B cell (primary cell): ENCODE results near the gene VAV2. TPM values are rescaled to one million over a fixed set of nuclear protein-coding genes. Genes with fewer than 3 reads are reported as not detected.

Experiments
- ATAC-seq: fragments of 200-7000 bp; cut with Tn5 transposase; one replicate; pipeline ENCODE4 v1.10.0; 2021; ENCODE audit warnings: low read depth, mild to moderate bottlenecking, moderate number of reproducible peaks, moderate library complexity
- CTCF ChIA-PET: fragments of 350-600 bp; sonication (Branson Sonifier 250); formaldehyde crosslinking; loops from one replicate; lab custom pipeline; 2021; ENCODE audit warnings: antibody characterized with exemption, inconsistent platforms; lab: Charles Lee
- POLR2A ChIA-PET: fragments of 350-600 bp; sonication (Branson Sonifier 250); formaldehyde crosslinking; loops from one replicate; lab custom pipeline; 2021; ENCODE audit warnings: antibody characterized with exemption; lab: Charles Lee
- DNase-seq: peaks from one replicate; pipeline ENCODE4 v3.0.0; 2013
- H2AFZ ChIP-seq: 2 replicates; pipeline ENCODE4 v1.6.1; 2012; ENCODE audit warnings: mild to moderate bottlenecking, low read depth, low read length; ENCODE audit not compliant: insufficient read depth, poor library complexity, severe bottlenecking
- H3K27ac ChIP-seq, 2 donors: 1 replicate in 1 of 2; 2 replicates in 1 of 2; pipeline ENCODE4 v1.5.1; 2012 to 2013; ENCODE audit warnings: low read length in 2 of 2, mild to moderate bottlenecking in 2 of 2, moderate library complexity in 1 of 2
- H3K27me3 ChIP-seq, 4 experiments: fragments of 200-600 bp in 1 of 4; sonication (generic) in 1 of 4; replicated peaks in 1 of 4; 1 replicate in 2 of 4; 2 replicates in 2 of 4; pipeline versions ENCODE4 v1.6.1 to v1.7.0; 2013 to 2016; ENCODE audit warnings: low read length in 3 of 4, mild to moderate bottlenecking in 2 of 4, mixed read lengths in 1 of 4, moderate library complexity in 1 of 4; ENCODE audit not compliant: insufficient read depth in 4 of 4, control insufficient read depth in 3 of 4; ENCODE audit errors: control extremely low read depth in 1 of 4
- H3K36me3 ChIP-seq, 2 experiments: replicated peaks in 1 of 2; 1 replicate in 1 of 2; 2 replicates in 1 of 2; pipeline versions ENCODE4 v1.6.1 to v1.7.1; 2013; ENCODE audit warnings: low read length in 1 of 2; ENCODE audit not compliant: insufficient read depth in 2 of 2, control insufficient read depth in 1 of 2; ENCODE audit errors: control extremely low read depth in 1 of 2, extremely low read depth in 1 of 2
- H3K4me1 ChIP-seq, 2 donors: fragments of 200-600 bp in 1 of 2; sonication (generic) in 1 of 2; 1 replicate in 1 of 2; 2 replicates in 1 of 2; pipeline versions ENCODE4 v1.5.1 to v1.6.1; 2013 to 2017; ENCODE audit warnings: low read length in 2 of 2; ENCODE audit not compliant: control insufficient read depth in 2 of 2, insufficient read depth in 2 of 2
- H3K4me2 ChIP-seq: replicated peaks from 2 replicates; pipeline ENCODE3; 2012; ENCODE audit warnings: mild to moderate bottlenecking, low read depth, low read length; ENCODE audit not compliant: poor library complexity, severe bottlenecking
- H3K4me3 ChIP-seq, 5 experiments: fragments of 200-600 bp in 1 of 5; sonication (generic) in 1 of 5; 1 replicate in 3 of 5; 2 replicates in 2 of 5; pipeline versions ENCODE4 v1.5.1 to v1.7.0; 2011 to 2016; ENCODE audit warnings: low read length in 4 of 5, mild to moderate bottlenecking in 4 of 5, low read depth in 2 of 5, control low read depth in 1 of 5, moderate library complexity in 1 of 5; ENCODE audit not compliant: insufficient read depth in 1 of 5; ENCODE audit errors: control extremely low read depth in 1 of 5, extremely low read depth in 1 of 5
- H3K79me2 ChIP-seq: fragments of 200-600 bp; sonication (generic); one replicate; pipeline ENCODE4 v1.6.0; 2016; ENCODE audit warnings: low read length; ENCODE audit not compliant: control insufficient read depth, insufficient read depth
- H3K9ac ChIP-seq: fragments of 200-600 bp; sonication (generic); 2 replicates; pipeline ENCODE4 v1.6.1; 2017; ENCODE audit warnings: mild to moderate bottlenecking, low read length, moderate library complexity
- H3K9me3 ChIP-seq, 3 donors: one replicate each; pipeline versions ENCODE4 v1.6.1 to v1.7.1; 2013; ENCODE audit warnings: low read length in 2 of 3; ENCODE audit not compliant: control insufficient read depth in 2 of 3, insufficient read depth in 1 of 3; ENCODE audit errors: control extremely low read depth in 1 of 3
- H4K20me1 ChIP-seq: 2 replicates; pipeline ENCODE4 v1.6.0; 2012; ENCODE audit warnings: mild to moderate bottlenecking, low read length; ENCODE audit not compliant: insufficient read depth, control insufficient read depth, poor library complexity, severe bottlenecking
- H3K27ac Mint-ChIP-seq: one replicate; pipeline ENCODE4 v1.8.0; 2021; ENCODE audit warnings: mixed read lengths
- H3K27me3 Mint-ChIP-seq: one replicate; pipeline ENCODE4 v1.8.0; 2021; ENCODE audit warnings: mixed read lengths
- H3K4me1 Mint-ChIP-seq: one replicate; pipeline ENCODE4 v1.8.0; 2021; ENCODE audit warnings: mixed read lengths
- H3K4me3 Mint-ChIP-seq: one replicate; pipeline ENCODE4 v1.8.0; 2021; ENCODE audit warnings: mixed read lengths
- H3K9me3 Mint-ChIP-seq: one replicate; pipeline ENCODE4 v1.8.0; 2022; ENCODE audit warnings: mixed read lengths; ENCODE audit not compliant: insufficient read depth
- CTCF ChIP-seq: fragments of 200-600 bp; IDR thresholded peaks from one replicate; pipeline ENCODE4 v1.8.0; 2022; ENCODE audit warnings: antibody characterized with exemption, mild to moderate bottlenecking
- EZH2 ChIP-seq: IDR thresholded peaks from 2 replicates; pipeline ENCODE4 v1.6.1; 2012; ENCODE audit warnings: borderline replicate concordance, low read depth, mild to moderate bottlenecking, moderate library complexity, low read length; ENCODE audit not compliant: insufficient read depth, poor library complexity, severe bottlenecking
- WGBS: methylation state at CpG from one replicate; pipeline ENCODE4 v1.1.5; 2013; ENCODE audit warnings: missing lambda C conversion rate; ENCODE audit not compliant: insufficient coverage; 5-methylcytosine and 5-hydroxymethylcytosine counted together
- intact Hi-C: fragments of 100-400 bp; cut with micrococcal nuclease; formaldehyde crosslinking; loops from one replicate; pipeline ENCODE4 v1.10.0; 2022
- polyA plus RNA-seq: library from polyadenylated mRNA; depleted of rRNA; stranded (reverse); fragments of >200 nt; gene quantifications from 2 replicates; pipeline ENCODE4 v1.2.3, GENCODE V29; 2012
- total RNA-seq, 2 donors: library from RNA; stranded (reverse); fragments of 120-200 nt in 1 of 2; gene quantifications; 1 replicate in 1 of 2; 2 replicates in 1 of 2; pipeline versions ENCODE4 v1.2.3 to v1.2.4, GENCODE V29; 2013 to 2022

VAV2 gene
- total and polyA plus RNA-seq, 2 donors (not counting 1 experiment from before 2014, with no cell fraction given) = 34.4 to 128 TPM

GRCh38 chr9:133880136-133880535, 112.0 kb downstream of the VAV2 start:
- Histone ChIP-seq H3K36me3 (peaks cover 0 to 9% of the 10 kb centered on the region in 2 experiments), H2AFZ (no peak overlapping the region), H3K4me1 (no peaks in the 10 kb centered on the region), H3K4me3 (no peak overlapping the region), H3K4me2 (no peak overlapping the region), H3K27ac (no peak overlapping the region), H4K20me1 (peaks cover 100% of the 10 kb centered on the region), H3K9me3 (no peaks in the 10 kb centered on the region), H3K79me2 (peaks cover 100% of the 10 kb centered on the region), H3K9ac (no peak overlapping the region), H3K27me3 (no peaks in the 10 kb centered on the region)
- intact Hi-C loops = no loop called here
- 37% methylated on average over 7 of the region's 7 CpGs for WGBS
- peaks cover 44% of the 10 kb centered on the region for H3K4me1 Mint-ChIP-seq
- ATAC-seq (no peak), DNase-seq (no peak)
- ChIA-PET POLR2A (no interaction called here), CTCF (no interaction called here)
- H3K9me3 Mint-ChIP-seq = no peaks in the 10 kb centered on the region
- H3K4me3 Mint-ChIP-seq = no peak overlapping the region
- TF ChIP-seq CTCF (no peak), EZH2 (no peak)
- H3K27me3 Mint-ChIP-seq = no peaks in the 10 kb centered on the region
- no peak overlapping the region for H3K27ac Mint-ChIP-seq

GRCh38 chr9:133879615-133880014, 112.5 kb downstream of the VAV2 start:
- Histone ChIP-seq H4K20me1 (peaks cover 100% of the 10 kb centered on the region), H3K9ac (no peak overlapping the region), H3K9me3 (no peaks in the 10 kb centered on the region), H3K4me1 (no peaks in the 10 kb centered on the region), H3K4me3 (no peak overlapping the region), H3K79me2 (peaks cover 100% of the 10 kb centered on the region), H2AFZ (no peak overlapping the region), H3K27me3 (no peaks in the 10 kb centered on the region), H3K27ac (no peak overlapping the region), H3K4me2 (no peak overlapping the region), H3K36me3 (peaks cover 0 to 7% of the 10 kb centered on the region in 2 experiments)
- Mint-ChIP-seq H3K4me1 (peaks cover 44% of the 10 kb centered on the region), H3K9me3 (no peaks in the 10 kb centered on the region), H3K4me3 (no peak overlapping the region), H3K27ac (no peak overlapping the region), H3K27me3 (no peaks in the 10 kb centered on the region)
- DNase-seq = no peak
- ATAC-seq = no peak
- intact Hi-C loops = no loop called here
- ChIA-PET POLR2A (no interaction called here), CTCF (no interaction called here)
- TF ChIP-seq EZH2 = no peak
- TF ChIP-seq CTCF = no peak
- WGBS = 96% methylated on average over 11 of the region's 11 CpGs
